ENCODE results near the gene ATP6V1B1.

The ATP6V1B1 gene

DNA sequence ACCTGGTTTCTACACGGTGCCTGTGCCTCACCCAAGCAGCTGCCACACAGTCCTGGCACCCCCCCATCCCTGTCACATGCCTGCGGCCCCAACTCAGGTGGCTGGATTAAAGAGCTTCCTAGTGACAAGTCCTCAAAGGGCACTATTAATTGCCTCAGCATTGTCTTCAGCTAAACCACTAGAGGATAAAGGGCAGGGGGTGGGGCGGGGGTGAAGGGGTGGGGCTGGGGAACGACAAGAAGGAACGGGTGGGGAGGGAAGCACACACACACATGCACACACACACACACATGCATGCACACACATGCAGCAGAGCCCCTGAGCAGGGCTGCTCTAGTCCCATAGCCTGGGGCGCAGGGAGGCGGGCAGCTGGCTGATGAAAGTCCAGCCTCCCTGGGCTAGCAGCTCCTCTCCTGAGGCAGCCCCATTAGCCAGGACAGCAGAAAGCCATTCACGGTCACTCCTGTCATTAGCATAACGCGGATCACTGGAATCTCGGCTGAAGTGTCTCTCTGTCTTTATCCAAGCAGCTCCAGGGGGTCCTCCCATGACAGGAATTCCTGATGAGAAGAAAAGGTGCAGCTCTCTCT, 66.4 kb downstream of the ATP6V1B1 start:
- no peak for DNase-seq (ENCODE audit: low read depth)
- H3K4me3 ChIP-seq (replicated peaks; ENCODE audit: low read depth, low read length), result no peak overlapping the region
- TF ChIP-seq, protein P1, sequence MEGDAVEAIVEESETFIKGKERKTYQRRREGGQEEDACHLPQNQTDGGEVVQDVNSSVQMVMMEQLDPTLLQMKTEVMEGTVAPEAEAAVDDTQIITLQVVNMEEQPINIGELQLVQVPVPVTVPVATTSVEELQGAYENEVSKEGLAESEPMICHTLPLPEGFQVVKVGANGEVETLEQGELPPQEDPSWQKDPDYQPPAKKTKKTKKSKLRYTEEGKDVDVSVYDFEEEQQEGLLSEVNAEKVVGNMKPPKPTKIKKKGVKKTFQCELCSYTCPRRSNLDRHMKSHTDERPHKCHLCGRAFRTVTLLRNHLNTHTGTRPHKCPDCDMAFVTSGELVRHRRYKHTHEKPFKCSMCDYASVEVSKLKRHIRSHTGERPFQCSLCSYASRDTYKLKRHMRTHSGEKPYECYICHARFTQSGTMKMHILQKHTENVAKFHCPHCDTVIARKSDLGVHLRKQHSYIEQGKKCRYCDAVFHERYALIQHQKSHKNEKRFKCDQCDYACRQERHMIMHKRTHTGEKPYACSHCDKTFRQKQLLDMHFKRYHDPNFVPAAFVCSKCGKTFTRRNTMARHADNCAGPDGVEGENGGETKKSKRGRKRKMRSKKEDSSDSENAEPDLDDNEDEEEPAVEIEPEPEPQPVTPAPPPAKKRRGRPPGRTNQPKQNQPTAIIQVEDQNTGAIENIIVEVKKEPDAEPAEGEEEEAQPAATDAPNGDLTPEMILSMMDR (IDR thresholded peaks at IDR 0.05; ENCODE audit: low read length, missing control alignments), result no peak

DNA sequence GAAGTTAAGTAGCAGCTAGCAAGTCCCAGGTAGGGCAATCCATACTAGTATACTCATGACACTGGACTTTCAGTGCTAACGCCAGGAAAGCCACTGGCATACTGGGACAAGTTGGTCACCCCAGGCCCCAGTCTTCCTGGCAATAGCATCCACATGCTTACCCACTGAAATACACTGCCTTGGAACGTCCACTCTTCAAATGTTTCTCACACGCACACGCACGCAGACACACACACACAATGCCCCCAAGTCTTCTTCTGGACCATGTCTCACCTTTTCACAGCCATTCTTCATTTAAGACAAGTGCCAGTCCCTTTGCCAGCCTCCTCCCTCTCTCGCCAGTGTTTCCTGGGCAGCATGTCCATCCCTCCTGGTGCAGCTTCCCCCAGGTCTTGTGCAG, 67.7 kb downstream of the ATP6V1B1 start:
- TF ChIP-seq, protein P1 (IDR thresholded peaks at IDR 0.05; ENCODE audit: low read length, missing control alignments), result no peak
- no peak overlapping the region for H3K4me3 ChIP-seq (replicated peaks; ENCODE audit: low read depth, low read length)
- no peak for DNase-seq (ENCODE audit: low read depth)

DNA sequence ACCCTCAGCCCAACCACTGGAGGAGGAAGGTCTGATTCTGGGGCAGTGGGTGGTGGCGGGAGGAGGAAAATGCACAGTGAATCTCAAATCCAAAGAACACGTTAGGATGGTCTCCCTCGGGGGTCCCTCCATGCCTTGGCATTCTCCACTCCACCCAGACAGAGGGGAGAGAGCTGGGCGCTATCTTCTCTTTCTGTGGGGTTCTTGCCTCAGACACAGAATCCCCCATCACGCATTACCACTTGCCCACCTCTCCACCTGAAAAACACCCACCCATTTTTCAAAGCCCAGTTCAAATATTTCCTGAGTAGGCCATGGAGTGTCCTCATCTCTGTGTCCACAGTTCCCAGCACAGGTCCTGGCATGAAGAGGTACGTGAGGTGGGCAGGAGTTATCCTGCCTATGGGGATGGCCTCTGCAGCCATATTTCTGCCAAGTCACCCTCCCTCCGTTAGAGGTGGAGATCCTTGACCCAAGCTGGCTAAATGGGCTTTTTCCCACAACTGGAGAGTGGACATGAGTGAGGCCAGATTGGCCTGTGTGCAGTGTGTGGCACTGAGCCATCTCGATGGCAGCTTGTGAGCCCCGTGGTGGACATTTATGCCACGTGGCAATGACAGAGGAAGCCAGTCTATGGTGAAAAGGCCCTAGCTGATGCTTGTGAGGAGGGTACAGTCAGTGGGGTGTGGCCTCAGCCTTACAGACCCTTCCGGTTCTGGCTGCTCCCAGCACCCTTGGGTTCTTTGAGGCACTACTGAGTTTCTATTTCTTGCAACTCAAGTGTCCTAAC, 68.5 kb downstream of the ATP6V1B1 start:
- no peak overlapping the region for H3K4me3 ChIP-seq (replicated peaks; ENCODE audit: low read depth, low read length)
- TF ChIP-seq, protein P1 (IDR thresholded peaks at IDR 0.05; ENCODE audit: low read length, missing control alignments), result no peak
- DNase-seq (ENCODE audit: low read depth), result no peak

DNA sequence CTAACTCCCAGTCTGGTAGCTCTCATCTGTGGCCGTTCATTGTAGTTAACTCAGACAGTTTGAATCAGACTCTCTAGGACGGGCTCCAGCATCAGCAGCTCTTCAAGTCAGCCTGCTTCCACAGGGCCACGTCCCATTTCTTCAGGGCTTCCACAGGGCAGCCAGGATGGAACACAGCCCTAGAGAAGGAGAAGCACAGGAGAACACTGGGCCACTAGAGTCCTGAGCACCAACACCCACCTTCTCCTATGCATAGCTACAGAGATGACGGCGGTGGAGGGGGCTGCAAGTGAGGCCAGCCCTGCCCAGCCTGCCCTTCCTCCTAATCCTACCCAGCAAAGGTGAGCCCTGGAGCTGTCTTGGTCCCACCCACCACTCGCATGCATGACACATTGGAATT, 69.2 kb downstream of the ATP6V1B1 start:
- TF ChIP-seq, protein P1 (IDR thresholded peaks at IDR 0.05; ENCODE audit: low read length, missing control alignments), result no peak
- no peak for DNase-seq (ENCODE audit: low read depth)
- no peak overlapping the region for H3K4me3 ChIP-seq (replicated peaks; ENCODE audit: low read depth, low read length)

DNA sequence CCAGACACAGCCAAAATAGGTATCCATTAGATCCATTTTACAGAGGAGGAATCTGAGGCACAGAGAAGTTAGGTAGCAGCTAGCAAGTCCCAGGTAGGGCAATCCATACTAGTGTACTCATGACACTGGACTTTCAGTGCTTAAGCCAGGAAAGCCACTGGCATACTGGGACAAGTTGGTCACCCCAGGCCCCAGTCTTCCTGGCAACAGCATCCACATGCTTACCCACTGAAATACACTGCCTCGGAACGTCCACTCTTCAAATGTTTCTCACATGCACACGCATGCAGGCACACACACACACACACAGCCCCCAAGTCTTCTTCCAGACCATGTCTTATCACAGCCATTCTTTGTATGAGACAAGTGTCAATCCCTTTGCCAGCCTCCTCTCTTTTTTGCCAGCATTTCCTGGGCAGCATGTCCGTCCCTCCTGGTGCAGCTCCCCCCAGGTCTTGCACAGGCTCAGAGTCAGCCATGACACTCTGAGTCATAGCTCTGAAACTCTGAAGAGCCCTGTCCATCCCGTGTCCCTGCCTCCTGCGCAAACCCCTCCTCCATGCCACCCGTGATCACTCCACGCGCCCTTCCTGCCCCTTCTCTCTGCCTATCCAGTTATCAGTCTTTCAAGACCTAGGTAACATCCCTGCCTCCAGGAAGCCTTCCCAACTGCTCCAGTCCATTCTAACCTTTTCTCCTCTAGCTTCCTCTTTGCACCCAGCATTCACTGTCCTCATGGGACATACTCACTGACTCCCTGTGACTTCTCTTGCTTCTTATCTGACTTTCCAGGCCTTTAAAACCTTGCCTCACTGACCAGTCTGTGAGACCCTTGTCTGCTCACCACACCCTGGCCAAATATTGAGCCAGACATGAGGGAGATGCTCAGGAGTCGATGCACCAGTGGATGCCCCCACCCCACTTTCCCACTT, 69.8 kb downstream of the ATP6V1B1 start:
- TF ChIP-seq, protein P1 (IDR thresholded peaks at IDR 0.05; ENCODE audit: low read length, missing control alignments), result no peak
- no peak for DNase-seq (ENCODE audit: low read depth)
- no peak overlapping the region for H3K4me3 ChIP-seq (replicated peaks; ENCODE audit: low read depth, low read length)

DNA sequence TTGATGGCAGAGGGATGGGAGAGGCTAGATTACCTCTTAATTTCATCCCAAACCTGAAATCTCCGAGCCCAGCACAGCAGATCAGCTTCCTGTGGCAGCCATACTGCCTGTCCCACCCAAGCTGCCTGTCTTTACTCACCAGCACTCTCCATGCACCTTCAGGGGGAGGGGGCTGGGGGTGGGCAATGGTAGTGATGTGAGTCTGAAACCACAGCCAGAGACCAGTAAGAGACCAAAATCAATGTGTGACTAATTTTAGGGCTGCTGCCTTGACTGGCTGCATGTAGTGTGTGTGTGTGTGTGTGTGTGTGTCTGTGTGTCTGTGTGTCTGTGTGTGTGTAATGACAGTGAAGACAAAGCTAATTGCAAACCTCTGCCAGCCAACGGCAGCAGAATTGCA, 70.6 kb downstream of the ATP6V1B1 start:
- no peak for DNase-seq (ENCODE audit: low read depth)
- TF ChIP-seq, protein P1 (IDR thresholded peaks at IDR 0.05; ENCODE audit: low read length, missing control alignments), result no peak
- no peak overlapping the region for H3K4me3 ChIP-seq (replicated peaks; ENCODE audit: low read depth, low read length)
